Panc1 (cell line): ENCODE data around the gene PTPRK. TPM values are rescaled to one million over a fixed set of nuclear protein-coding genes. Genes with fewer than 3 reads are reported as not detected.

Experiments
- ATAC-seq: fragments of 200-7000 bp; cut with Tn5 transposase; 2 replicates; pipeline ENCODE4 v1.9.1; 2020; ENCODE audit warnings: mild to moderate bottlenecking, moderate library complexity
- BruUV-seq: library from RNA; stranded (reverse); fragments of 400-500 nt; replicated peaks from 2 replicates; lab custom pipeline; 2021; lab: Mats Ljungman, UMichigan
- CTCF ChIA-PET: fragments of 300-600 bp; sonication (Branson Sonifier 250); formaldehyde crosslinking; loops from one replicate; lab custom pipeline; 2022; ENCODE audit warnings: antibody characterized with exemption; lab: Charles Lee
- POLR2A ChIA-PET: fragments of 300-600 bp; sonication (Branson Sonifier 250); formaldehyde crosslinking; loops from one replicate; lab custom pipeline; 2022; ENCODE audit warnings: antibody characterized with exemption; lab: Charles Lee
- DNase-seq: peaks from one replicate; pipeline ENCODE4 v3.0.0-alpha.2; 2010; ENCODE audit warnings: low read depth, low spot score
- H3K27ac ChIP-seq: 2 replicates; pipeline ENCODE4 v1.5.1; 2011; ENCODE audit warnings: mild to moderate bottlenecking, low read length, inconsistent platforms
- H3K27me3 ChIP-seq: fragments of 200-500 bp; sonication (Bioruptor generic); 2 replicates; pipeline ENCODE4 v1.6.0; 2014; ENCODE audit warnings: low read length, inconsistent platforms; ENCODE audit not compliant: control insufficient read depth, insufficient read depth
- H3K36me3 ChIP-seq: fragments of 200-500 bp; sonication (Bioruptor generic); 2 replicates; pipeline ENCODE4 v1.5.1; 2014; ENCODE audit warnings: inconsistent platforms, mild to moderate bottlenecking, low read length, moderate library complexity; ENCODE audit not compliant: control insufficient read depth, insufficient read depth
- H3K4me1 ChIP-seq: 2 replicates; pipeline ENCODE4 v1.5.1; 2011; ENCODE audit warnings: inconsistent platforms, mild to moderate bottlenecking, low read length, moderate library complexity; ENCODE audit not compliant: control insufficient read depth, insufficient read depth
- H3K4me3 ChIP-seq, 2 experiments: 2 replicates each; pipeline ENCODE4 v1.5.1; 2011 to 2012; ENCODE audit warnings: low read depth in 2 of 2, low read length in 2 of 2, mild to moderate bottlenecking in 2 of 2, inconsistent platforms in 1 of 2, moderate library complexity in 1 of 2
- H3K9me3 ChIP-seq: fragments of 200-500 bp; sonication (Bioruptor generic); 2 replicates; pipeline ENCODE4 v1.5.1; 2014; ENCODE audit warnings: low read depth, mild to moderate bottlenecking, inconsistent platforms, low read length, moderate library complexity; ENCODE audit not compliant: control insufficient read depth, insufficient read depth
- CTCF ChIP-seq: fragments of 450-650 bp; IDR thresholded peaks from 2 replicates; pipeline ENCODE4 v1.5.1; 2017; ENCODE audit warnings: mild to moderate bottlenecking
- POLR2AphosphoS5 ChIP-seq: IDR thresholded peaks from 2 replicates; pipeline ENCODE4 v1.6.1; 2012; ENCODE audit warnings: mild to moderate bottlenecking, low read depth, low read length, moderate library complexity
- REST ChIP-seq, 2 experiments: IDR thresholded peaks; 2 replicates each; pipeline ENCODE4 v1.6.1; 2011 to 2012; ENCODE audit warnings: low read depth in 2 of 2, control low read depth in 1 of 2, low read length in 1 of 2, mild to moderate bottlenecking in 1 of 2, moderate library complexity in 1 of 2; ENCODE audit not compliant: insufficient read depth in 1 of 2
- SIN3A ChIP-seq: IDR thresholded peaks from 2 replicates; pipeline ENCODE4 v1.6.1; 2012; ENCODE audit warnings: low read depth, mild to moderate bottlenecking, low read length, moderate library complexity, borderline replicate concordance; ENCODE audit not compliant: insufficient read depth
- TCF7L2 ChIP-seq: IDR thresholded peaks from 2 replicates; pipeline ENCODE4 v1.6.1; 2011; ENCODE audit warnings: mild to moderate bottlenecking, low read depth, low read length, inconsistent platforms
- in situ Hi-C: cut with HindIII; loops from 2 replicates; pipeline ENCODE4 v1.10.0; 2016; ENCODE audit warnings: low sequenced_read_pairs, low pct_unique_long_range_greater_than_20kb
- intact Hi-C: fragments of 100-400 bp; cut with micrococcal nuclease; formaldehyde crosslinking; loops from one replicate; pipeline ENCODE4 v1.10.0; 2022; ENCODE audit not compliant: unreplicated experiment
- total RNA-seq: library from RNA; stranded (reverse); gene quantifications from one replicate; pipeline ENCODE4 v1.2.1, GENCODE V29; 2021; ENCODE audit not compliant: unreplicated experiment

The PTPRK gene
- total RNA-seq, 1 experiment from 2014 or later: 61.8 TPM

GRCh38 chr6:128025478-128025877 lies 494.9 kb downstream of the PTPRK start:
- BruUV-seq: no TSS peak
- H3K4me1 ChIP-seq: no peaks in the 10 kb centered on the region
- H3K27ac ChIP-seq: no peak overlapping the region
- ChIA-PET POLR2A (interaction anchor here (0.5 kb wide), 1 partner anchor 110 kb away, joined by 5 read pairs; no protein-coding TSS in a partner anchor), CTCF (no interaction called here)
- no peaks in the 10 kb centered on the region for H3K36me3 ChIP-seq
- no peak for DNase-seq
- no peak for ATAC-seq
- H3K27me3 ChIP-seq: no peaks in the 10 kb centered on the region
- in situ Hi-C loops: no loop called here
- TF ChIP-seq POLR2AphosphoS5: no peak
- TF ChIP-seq REST (IDR thresholded peaks at IDR 0.05; ENCODE audit: insufficient read depth in 1 of 2, low read depth in 2 of 2, low read length in 1 of 2): no peak
- no peak for TF ChIP-seq CTCF
- no peak for TF ChIP-seq SIN3A
- TF ChIP-seq TCF7L2: no peak
- no peak overlapping the region for H3K4me3 ChIP-seq
- intact Hi-C loops: no loop called here
- no peaks in the 10 kb centered on the region for H3K9me3 ChIP-seq

GRCh38 chr6:128024969-128025368 lies 495.4 kb downstream of the PTPRK start:
- ChIA-PET POLR2A (no interaction called here), CTCF (no interaction called here)
- BruUV-seq: no TSS peak

More at GRCh38 chr6:128024969-128025368, 495.4 kb downstream of the PTPRK start:
- Histone ChIP-seq H3K27ac (no peak overlapping the region), H3K4me1 (no peaks in the 10 kb centered on the region), H3K4me3 (no peak overlapping the region), H3K9me3 (no peaks in the 10 kb centered on the region), H3K36me3 (no peaks in the 10 kb centered on the region), H3K27me3 (no peaks in the 10 kb centered on the region)
- no peak for DNase-seq
- in situ Hi-C loops: no loop called here
- TF ChIP-seq REST (IDR thresholded peaks at IDR 0.05; ENCODE audit: insufficient read depth in 1 of 2, low read depth in 2 of 2, low read length in 1 of 2) (no peak), CTCF (no peak), SIN3A (no peak), TCF7L2 (no peak), POLR2AphosphoS5 (no peak)
- no peak for ATAC-seq
- intact Hi-C loops: no loop called here
